ENCODE measurements around the gene NBPF26.
"Not testable (repeated sequence)": the region's sequence is repeated elsewhere in the genome, so short reads cannot be mapped to it uniquely, and the experiment has no call there.

Gene NBPF26

GRCh38 chr1:120859615-120860234 lies 136.0 kb downstream of the NBPF26 start:
- DNase-seq = not testable (repeated sequence)

GRCh38 chr1:120878206-120878605 lies 154.5 kb downstream of the NBPF26 start:
- not testable (repeated sequence) for DNase-seq

GRCh38 chr1:120880056-120880455 lies 156.3 kb downstream of the NBPF26 start:
- not testable (repeated sequence) for DNase-seq

GRCh38 chr1:120881934-120882333 lies 158.2 kb downstream of the NBPF26 start:
- DNase-seq = not testable (repeated sequence)

All from NCI-H146 (cell line).